ENCODE results near the gene SLC11A1.

- TF ChIP-seq PATZ1 (CRISPR knock-in tag; IDR thresholded peaks at IDR 0.05; ENCODE audit: borderline replicate concordance) (no peak), TSHZ2 (CRISPR knock-in tag; IDR thresholded peaks at IDR 0.05) (no peak), ZC3H10 (CRISPR knock-in tag; IDR thresholded peaks at IDR 0.05) (no peak), CSRNP3 (CRISPR knock-in tag; IDR thresholded peaks at IDR 0.05) (no peak), PPARA (CRISPR knock-in tag; IDR thresholded peaks at IDR 0.05; ENCODE audit: borderline replicate concordance) (no peak), ZFP3 (CRISPR knock-in tag; IDR thresholded peaks at IDR 0.05) (no peak), OSR1 (CRISPR knock-in tag; IDR thresholded peaks at IDR 0.05) (no peak), GLIS3 (CRISPR knock-in tag; IDR thresholded peaks at IDR 0.05) (no peak), RARB (CRISPR knock-in tag; IDR thresholded peaks at IDR 0.05) (no peak), ISL1 (CRISPR knock-in tag; IDR thresholded peaks at IDR 0.05) (no peak), TCF4 (CRISPR knock-in tag; IDR thresholded peaks at IDR 0.05; ENCODE audit: borderline replicate concordance) (no peak), CREB5 (CRISPR knock-in tag; IDR thresholded peaks at IDR 0.05; ENCODE audit: low read depth) (no peak), ZNF565 (CRISPR knock-in tag; conservative IDR thresholded peaks at IDR 0.05; ENCODE audit: low read depth) (no peak), BACH2 (CRISPR knock-in tag; IDR thresholded peaks at IDR 0.05; ENCODE audit: borderline replicate concordance) (no peak)
Measured at GRCh38 chr2:218400930-218401881, 19.1 kb downstream of the SLC11A1 start.
